ENCODE measurements around the gene GGCX. TPM values are rescaled to one million over a fixed set of nuclear protein-coding genes. Genes with fewer than 3 reads are reported as not detected.

The GGCX gene
- total RNA-seq, 2 experiments from 2014 or later: 22.9 to 27.6 TPM

DNA sequence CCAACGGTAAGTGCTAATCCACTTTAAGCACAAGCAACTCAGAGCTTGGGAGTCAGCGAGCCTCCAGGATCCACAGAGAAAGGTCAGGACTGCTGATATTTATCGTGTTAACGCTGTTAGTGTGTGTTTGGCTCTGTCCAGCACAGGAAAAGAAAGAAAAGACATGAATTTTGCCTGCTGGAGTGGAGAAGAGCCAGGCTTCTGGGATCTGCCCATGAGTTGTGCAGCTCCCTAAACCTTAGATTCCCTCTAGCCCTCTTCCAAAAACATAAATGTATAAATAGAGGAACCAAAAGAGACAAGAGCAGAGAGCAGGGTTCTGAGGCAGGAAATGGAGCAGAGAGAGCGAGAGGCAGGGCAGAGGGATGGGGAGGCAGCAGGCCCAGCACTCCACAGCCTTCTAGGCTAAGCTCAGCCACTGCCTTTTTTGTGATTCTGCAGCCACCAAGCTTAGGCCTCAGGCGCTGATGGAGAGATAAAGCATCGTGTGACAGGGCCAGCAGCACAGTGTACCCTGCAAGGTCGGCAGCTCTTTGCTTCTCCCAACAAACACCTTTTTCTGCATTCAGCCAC lies 36.9 kb downstream of the GGCX start:
- Histone ChIP-seq H3K27ac (ENCODE audit: low read depth in 1 of 2, low read length in 2 of 2) (no peak overlapping the region), H3K4me3 (ENCODE audit: low read length) (no peak overlapping the region), H3K36me3 (ENCODE audit: insufficient read depth, low read length) (no peaks in the 10 kb centered on the region), H3K9me3 (ENCODE audit: control insufficient read depth in 1 of 2, insufficient read depth in 1 of 2, low read length in 2 of 2) (no peaks in the 10 kb centered on the region), H3K4me1 (ENCODE audit: insufficient read depth, low read length) (peaks cover 6% of the 10 kb centered on the region), H3K27me3 (ENCODE audit: control insufficient read depth in 1 of 2, insufficient read depth in 2 of 2, low read length in 2 of 2) (no peaks in the 10 kb centered on the region)
- ChIA-PET CTCF (no interaction called here), POLR2A (interaction anchor here (2.8 kb wide), 1 partner anchor 14 kb away, joined by 7 read pairs; the partner anchor contains the start of gene MAT2A)
- no peaks in the 10 kb centered on the region for H3K27me3 Mint-ChIP-seq
- TF ChIP-seq, protein P1, sequence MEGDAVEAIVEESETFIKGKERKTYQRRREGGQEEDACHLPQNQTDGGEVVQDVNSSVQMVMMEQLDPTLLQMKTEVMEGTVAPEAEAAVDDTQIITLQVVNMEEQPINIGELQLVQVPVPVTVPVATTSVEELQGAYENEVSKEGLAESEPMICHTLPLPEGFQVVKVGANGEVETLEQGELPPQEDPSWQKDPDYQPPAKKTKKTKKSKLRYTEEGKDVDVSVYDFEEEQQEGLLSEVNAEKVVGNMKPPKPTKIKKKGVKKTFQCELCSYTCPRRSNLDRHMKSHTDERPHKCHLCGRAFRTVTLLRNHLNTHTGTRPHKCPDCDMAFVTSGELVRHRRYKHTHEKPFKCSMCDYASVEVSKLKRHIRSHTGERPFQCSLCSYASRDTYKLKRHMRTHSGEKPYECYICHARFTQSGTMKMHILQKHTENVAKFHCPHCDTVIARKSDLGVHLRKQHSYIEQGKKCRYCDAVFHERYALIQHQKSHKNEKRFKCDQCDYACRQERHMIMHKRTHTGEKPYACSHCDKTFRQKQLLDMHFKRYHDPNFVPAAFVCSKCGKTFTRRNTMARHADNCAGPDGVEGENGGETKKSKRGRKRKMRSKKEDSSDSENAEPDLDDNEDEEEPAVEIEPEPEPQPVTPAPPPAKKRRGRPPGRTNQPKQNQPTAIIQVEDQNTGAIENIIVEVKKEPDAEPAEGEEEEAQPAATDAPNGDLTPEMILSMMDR (IDR thresholded peaks at IDR 0.05): no peak
- no peaks in the 10 kb centered on the region for H3K9me3 Mint-ChIP-seq
- H3K27ac Mint-ChIP-seq: no peak overlapping the region
- ATAC-seq (ENCODE audit: poor library complexity): no peak
- no peaks in the 10 kb centered on the region for H3K4me1 Mint-ChIP-seq (ENCODE audit: low read depth)
- no peak overlapping the region for H3K4me3 Mint-ChIP-seq
- DNase-seq: no peak
- intact Hi-C loops (cut with DNase I, micrococcal nuclease): no loop called here
- H3K36me3 Mint-ChIP-seq (ENCODE audit: low read depth): no peaks in the 10 kb centered on the region

DNA sequence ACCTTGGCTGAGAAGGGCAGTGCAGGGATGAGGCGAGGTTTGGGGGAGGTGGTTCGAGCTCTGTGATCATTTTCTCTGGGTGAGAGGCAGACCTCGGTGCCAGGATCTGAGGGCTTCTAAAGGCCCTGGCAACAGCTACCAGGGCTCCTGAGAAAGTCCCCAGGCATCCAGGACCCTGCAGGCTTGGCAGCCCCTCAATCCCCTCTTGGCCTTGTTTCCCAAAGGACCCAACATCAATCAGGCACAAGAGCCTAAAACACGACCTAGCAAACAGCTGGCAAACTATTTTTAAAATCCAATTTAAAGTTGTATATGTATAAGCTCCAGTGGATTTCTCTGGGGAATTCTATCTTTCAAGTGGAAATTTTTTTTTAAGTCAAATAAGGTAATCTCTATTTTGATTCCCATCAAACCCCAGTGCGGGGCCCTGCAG lies 37.4 kb downstream of the GGCX start:
- Histone ChIP-seq H3K27me3 (ENCODE audit: control insufficient read depth in 1 of 2, insufficient read depth in 2 of 2, low read length in 2 of 2) (no peaks in the 10 kb centered on the region), H3K36me3 (ENCODE audit: insufficient read depth, low read length) (no peaks in the 10 kb centered on the region), H3K27ac (ENCODE audit: low read depth in 1 of 2, low read length in 2 of 2) (no peak overlapping the region), H3K4me3 (ENCODE audit: low read length) (no peak overlapping the region), H3K4me1 (ENCODE audit: insufficient read depth, low read length) (peaks cover 6% of the 10 kb centered on the region), H3K9me3 (ENCODE audit: control insufficient read depth in 1 of 2, insufficient read depth in 1 of 2, low read length in 2 of 2) (no peaks in the 10 kb centered on the region)
- Mint-ChIP-seq H3K27ac (no peak overlapping the region), H3K9me3 (no peaks in the 10 kb centered on the region), H3K36me3 (ENCODE audit: low read depth) (no peaks in the 10 kb centered on the region), H3K4me1 (ENCODE audit: low read depth) (no peaks in the 10 kb centered on the region), H3K27me3 (no peaks in the 10 kb centered on the region), H3K4me3 (no peak overlapping the region)
- ATAC-seq (ENCODE audit: poor library complexity) (no peak), DNase-seq (no peak)
- ChIA-PET CTCF (no interaction called here), POLR2A (interaction anchor here (2.8 kb wide), 1 partner anchor 15 kb away, joined by 7 read pairs; the partner anchor contains the start of gene MAT2A)
- intact Hi-C loops (cut with DNase I, micrococcal nuclease): no loop called here
- TF ChIP-seq, protein P1 (IDR thresholded peaks at IDR 0.05): no peak

DNA sequence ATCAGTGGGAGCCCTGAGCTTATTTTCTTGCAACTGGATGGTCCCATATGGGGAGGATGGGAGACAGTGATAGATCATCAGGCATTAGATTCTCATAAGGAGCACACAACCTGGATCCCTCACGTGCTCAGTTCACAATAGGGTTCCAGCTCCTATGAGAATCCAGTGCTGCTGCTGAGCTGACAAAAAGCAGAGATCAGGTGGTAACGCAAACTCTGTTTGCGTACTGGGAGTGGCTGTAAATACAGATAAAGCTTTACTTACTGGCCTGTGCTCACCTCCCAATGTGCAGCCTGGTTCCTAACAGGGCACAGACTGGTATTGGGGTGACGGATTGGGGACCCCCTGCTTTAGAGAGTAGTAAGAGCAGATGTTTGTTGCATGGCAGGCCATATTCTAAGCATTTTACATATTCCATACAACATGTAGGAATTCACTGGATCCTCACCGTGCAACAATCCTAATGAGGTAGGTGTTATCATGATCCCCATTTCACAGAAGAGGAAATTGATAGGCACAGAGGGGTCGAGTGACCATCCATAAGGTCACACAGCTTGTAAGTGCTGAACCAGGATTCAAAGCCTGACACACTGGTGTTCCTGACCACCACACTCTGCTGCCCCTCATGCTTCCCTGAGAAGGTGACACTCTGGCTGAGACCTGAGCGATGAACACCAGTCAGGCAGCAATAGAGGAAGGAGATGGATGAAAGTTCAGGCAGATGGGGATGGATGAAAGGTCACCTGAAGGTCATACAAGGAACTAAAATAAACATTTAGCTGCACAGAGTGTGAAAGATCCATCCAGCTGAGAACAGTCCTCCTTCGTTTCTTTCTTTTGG lies 38.0 kb downstream of the GGCX start:
- intact Hi-C loops (cut with DNase I, micrococcal nuclease): no loop called here
- TF ChIP-seq, protein P1 (IDR thresholded peaks at IDR 0.05): no peak

More for the DNA sequence above, 38.0 kb downstream of the GGCX start:
- Mint-ChIP-seq H3K9me3 (no peaks in the 10 kb centered on the region), H3K4me1 (ENCODE audit: low read depth) (no peaks in the 10 kb centered on the region), H3K27me3 (no peaks in the 10 kb centered on the region), H3K27ac (no peak overlapping the region), H3K36me3 (ENCODE audit: low read depth) (no peaks in the 10 kb centered on the region), H3K4me3 (no peak overlapping the region)
- no peaks in the 10 kb centered on the region for H3K9me3 ChIP-seq (ENCODE audit: control insufficient read depth in 1 of 2, insufficient read depth in 1 of 2, low read length in 2 of 2)
- POLR2A ChIA-PET: interaction anchor here (2.8 kb wide), 1 partner anchor 15 kb away, joined by 7 read pairs; the partner anchor contains the start of gene MAT2A
- no peaks in the 10 kb centered on the region for H3K36me3 ChIP-seq (ENCODE audit: insufficient read depth, low read length)
- DNase-seq: no peak
- peaks cover 6% of the 10 kb centered on the region for H3K4me1 ChIP-seq (ENCODE audit: insufficient read depth, low read length)
- CTCF ChIA-PET: no interaction called here
- ATAC-seq (ENCODE audit: poor library complexity): no peak
- H3K4me3 ChIP-seq (ENCODE audit: low read length): no peak overlapping the region
- no peaks in the 10 kb centered on the region for H3K27me3 ChIP-seq (ENCODE audit: control insufficient read depth in 1 of 2, insufficient read depth in 2 of 2, low read length in 2 of 2)
- H3K27ac ChIP-seq (ENCODE audit: low read depth in 1 of 2, low read length in 2 of 2): no peak overlapping the region

Data from CD4-positive, alpha-beta T cell (primary cell).